ENCODE data around the gene DNAJC2.

DNAJC2 gene, protein sequence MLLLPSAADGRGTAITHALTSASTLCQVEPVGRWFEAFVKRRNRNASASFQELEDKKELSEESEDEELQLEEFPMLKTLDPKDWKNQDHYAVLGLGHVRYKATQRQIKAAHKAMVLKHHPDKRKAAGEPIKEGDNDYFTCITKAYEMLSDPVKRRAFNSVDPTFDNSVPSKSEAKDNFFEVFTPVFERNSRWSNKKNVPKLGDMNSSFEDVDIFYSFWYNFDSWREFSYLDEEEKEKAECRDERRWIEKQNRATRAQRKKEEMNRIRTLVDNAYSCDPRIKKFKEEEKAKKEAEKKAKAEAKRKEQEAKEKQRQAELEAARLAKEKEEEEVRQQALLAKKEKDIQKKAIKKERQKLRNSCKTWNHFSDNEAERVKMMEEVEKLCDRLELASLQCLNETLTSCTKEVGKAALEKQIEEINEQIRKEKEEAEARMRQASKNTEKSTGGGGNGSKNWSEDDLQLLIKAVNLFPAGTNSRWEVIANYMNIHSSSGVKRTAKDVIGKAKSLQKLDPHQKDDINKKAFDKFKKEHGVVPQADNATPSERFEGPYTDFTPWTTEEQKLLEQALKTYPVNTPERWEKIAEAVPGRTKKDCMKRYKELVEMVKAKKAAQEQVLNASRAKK

DNA sequence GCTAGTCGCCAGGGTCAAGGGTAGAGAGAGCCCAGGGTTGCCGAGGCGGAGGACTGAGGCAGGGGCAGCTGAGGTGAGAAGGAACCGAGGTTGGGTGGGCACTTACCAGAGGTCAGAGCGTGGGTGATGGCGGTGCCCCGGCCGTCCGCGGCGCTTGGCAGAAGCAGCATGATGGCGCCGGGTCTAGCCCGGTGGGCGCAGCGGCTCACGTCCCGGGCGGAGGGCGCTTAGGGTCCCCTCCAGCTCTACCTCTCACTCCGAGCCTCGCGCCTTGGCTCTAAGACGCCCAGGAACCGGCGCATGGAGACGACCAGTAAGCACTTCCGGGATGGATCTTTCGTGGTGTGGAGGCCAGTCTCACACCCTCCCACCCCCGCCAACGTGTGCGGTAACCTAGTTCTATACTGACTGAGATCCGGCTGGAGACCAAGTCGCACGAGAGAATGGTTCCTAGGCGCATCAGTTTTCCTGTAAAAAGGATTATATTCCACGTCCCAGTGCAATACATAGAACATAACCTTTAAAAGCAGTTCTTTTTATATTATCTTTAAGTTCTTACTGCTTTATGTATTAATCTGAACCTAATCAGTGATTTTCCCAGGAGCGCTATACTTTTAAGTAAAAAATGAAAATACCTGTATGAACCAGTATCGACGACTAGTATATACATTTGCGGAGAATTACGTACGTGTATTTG is at the start of gene DNAJC2:
TSS of gene DNAJC2 (minus strand) at position 315 of the 697 bp plus-strand sequence. CDS start at position 170, 145 bp downstream.
- peak within 1 kb of the TSS; percentile 99 for H3K4me3 Mint-ChIP-seq
- H3K9me3 Mint-ChIP-seq, result no peaks in the 10 kb centered on the region
- DNase-seq (peak; percentile 78 to 87), ATAC-seq (peak; percentile 93)
- H3K4me1 Mint-ChIP-seq, result peaks cover 53% of the 10 kb centered on the region
- no peaks in the 10 kb centered on the region for H3K27me3 Mint-ChIP-seq
- peak within 1 kb of the TSS; percentile 99 to 100 for H3K27ac Mint-ChIP-seq

DNA sequence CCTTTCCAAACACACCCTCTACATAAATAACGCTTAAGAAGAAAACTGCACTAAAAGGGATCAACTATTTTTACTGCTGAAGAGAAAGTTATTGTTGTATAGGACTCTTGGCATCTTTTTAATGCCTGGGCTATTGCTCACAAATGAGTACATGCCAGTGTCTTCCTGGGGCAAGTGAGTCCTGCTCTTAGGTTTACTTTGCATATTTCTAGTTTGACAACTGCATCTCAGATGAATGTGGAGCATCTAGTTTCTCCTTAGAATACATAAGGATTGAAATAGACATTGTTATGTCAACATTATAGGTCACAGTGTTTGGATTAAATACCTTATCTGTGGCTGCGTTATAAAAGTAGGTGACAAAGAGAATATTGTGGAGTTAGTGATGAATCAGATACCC is 47.4 kb upstream of the DNAJC2 start:
- no peaks in the 10 kb centered on the region for H3K4me1 Mint-ChIP-seq
- no peaks in the 10 kb centered on the region for H3K9me3 Mint-ChIP-seq
- DNase-seq (no peak), ATAC-seq (no peak)
- H3K27ac Mint-ChIP-seq, result no peak overlapping the region
- peaks cover 21% of the 10 kb centered on the region for H3K27me3 Mint-ChIP-seq
- H3K4me3 Mint-ChIP-seq, result no peak overlapping the region

DNA sequence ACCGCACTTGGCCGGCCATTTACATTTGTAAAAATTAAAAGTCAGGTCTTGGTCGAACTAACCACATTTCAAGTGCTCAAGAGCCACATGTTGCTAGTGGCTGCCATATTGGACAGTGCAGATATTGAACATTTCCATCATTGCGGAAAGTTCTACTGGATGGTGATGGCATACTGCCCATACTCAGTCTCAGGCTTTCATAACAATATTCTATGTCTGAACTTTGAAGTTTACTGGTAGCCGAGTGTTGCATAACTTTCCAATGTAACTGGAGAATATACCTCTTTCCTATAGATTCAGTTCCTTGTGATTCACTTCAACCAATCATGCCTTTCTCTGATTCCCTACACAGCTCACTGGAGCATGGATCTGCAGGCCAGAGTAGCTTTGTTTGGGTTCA is 46.6 kb upstream of the DNAJC2 start:
- no peak overlapping the region for H3K4me3 Mint-ChIP-seq
- ATAC-seq, result no peak
- H3K4me1 Mint-ChIP-seq, result no peaks in the 10 kb centered on the region
- H3K9me3 Mint-ChIP-seq, result no peaks in the 10 kb centered on the region
- H3K27ac Mint-ChIP-seq, result no peak overlapping the region
- peaks cover 14% of the 10 kb centered on the region for H3K27me3 Mint-ChIP-seq
- no peak for DNase-seq

DNA sequence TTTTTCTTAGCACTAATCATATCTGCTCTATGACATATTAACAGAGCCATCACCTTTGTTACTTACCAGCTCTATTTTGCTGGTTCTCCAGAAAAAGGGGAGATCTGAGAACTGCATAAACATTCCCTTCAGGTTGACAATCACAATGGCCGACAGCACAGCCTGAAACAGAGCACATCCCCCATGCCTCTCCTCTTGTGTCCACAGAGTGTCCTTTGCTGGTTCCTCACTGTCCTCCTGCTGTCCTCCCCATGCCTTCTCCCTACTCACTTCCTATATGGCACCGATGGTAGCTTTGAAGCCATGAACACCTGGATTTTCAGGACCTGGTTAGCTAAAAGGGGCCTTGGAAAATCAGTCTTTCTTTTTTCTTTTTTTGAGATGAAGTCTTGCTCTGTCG is 44.7 kb upstream of the DNAJC2 start:
- Mint-ChIP-seq H3K4me3 (no peak overlapping the region), H3K27ac (peak overlapping the region in 1 of 2 donors; percentile 63), H3K9me3 (no peaks in the 10 kb centered on the region), H3K4me1 (no peaks in the 10 kb centered on the region), H3K27me3 (peaks cover 13% of the 10 kb centered on the region)
- no peak for ATAC-seq
- DNase-seq, result no peak

DNA sequence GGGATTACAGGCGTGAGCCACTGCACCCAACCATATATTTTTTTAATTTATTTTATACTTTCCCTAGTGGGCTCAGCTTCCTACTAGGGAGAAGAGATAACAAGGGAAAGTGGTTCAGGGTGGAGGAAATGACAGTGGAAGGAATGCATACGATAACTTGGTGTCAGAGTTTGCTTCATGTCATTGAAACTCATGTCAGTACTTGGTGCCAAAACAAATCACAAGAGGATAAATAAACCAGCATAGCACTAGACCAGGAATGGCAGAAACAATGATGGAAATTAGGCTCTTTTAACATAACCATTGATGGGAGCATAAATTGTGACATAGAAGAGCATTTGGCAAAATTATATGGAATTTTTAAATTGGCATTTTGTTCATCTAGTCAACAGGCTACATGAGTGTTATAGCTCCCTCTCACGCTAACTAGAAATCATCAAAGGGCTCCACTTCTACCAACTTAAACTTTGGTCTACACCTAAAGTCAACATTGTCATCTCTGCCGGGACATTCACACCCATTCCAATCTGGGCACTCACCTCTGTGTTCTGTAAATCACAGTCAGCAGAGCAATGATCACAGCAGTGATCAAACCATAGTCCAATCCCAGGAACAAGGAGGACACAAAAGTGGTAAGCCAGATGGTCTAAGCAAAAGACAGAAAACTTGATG is 44.0 kb upstream of the DNAJC2 start:
- Mint-ChIP-seq H3K9me3 (no peaks in the 10 kb centered on the region), H3K27me3 (peaks cover 13% of the 10 kb centered on the region), H3K4me1 (no peaks in the 10 kb centered on the region), H3K27ac (no peak overlapping the region), H3K4me3 (no peak overlapping the region)
- ATAC-seq (no peak), DNase-seq (no peak)

DNA sequence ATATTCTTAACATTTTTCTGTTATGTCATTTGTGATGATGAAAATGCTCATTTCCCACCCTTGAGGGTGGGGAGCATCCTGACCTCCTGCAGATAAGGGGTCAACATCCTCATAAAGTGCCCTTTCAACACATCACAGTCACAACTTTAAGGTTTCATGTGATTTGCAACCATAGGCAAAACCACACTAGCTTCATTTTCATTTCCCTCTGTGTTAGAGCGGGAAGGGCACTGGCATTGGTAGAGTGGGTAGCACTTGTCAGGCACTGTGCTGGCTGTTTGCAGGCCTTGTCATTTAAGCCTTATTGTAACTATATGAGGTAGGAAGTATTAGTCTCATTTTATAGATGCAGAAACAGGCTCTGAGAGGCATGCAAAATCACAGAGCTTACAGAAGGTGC is 42.7 kb upstream of the DNAJC2 start:
- peaks cover 13% of the 10 kb centered on the region for H3K27me3 Mint-ChIP-seq
- H3K27ac Mint-ChIP-seq, result no peak overlapping the region
- DNase-seq, result no peak
- H3K4me1 Mint-ChIP-seq, result no peaks in the 10 kb centered on the region
- no peak overlapping the region for H3K4me3 Mint-ChIP-seq
- no peaks in the 10 kb centered on the region for H3K9me3 Mint-ChIP-seq
- no peak for ATAC-seq

DNA sequence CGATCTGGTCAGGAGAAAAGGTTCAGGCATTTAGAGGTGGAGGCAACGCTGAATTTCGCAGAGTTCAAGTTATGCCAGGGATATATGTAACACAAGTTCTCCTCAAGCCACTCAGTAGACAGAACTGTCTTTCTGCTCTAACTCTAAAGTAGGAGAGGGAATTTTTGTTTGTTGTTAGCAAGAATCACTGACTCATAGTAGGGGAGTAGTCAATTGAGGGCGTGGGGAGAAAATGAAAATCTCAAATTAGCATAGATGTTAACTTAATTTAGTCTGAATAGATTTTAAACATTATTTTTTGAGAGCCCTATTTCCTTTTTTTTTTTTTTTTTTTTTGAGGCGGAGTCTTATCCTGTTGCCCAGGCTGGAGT is 37.5 kb upstream of the DNAJC2 start:
- Mint-ChIP-seq H3K27ac (no peak overlapping the region), H3K27me3 (no peaks in the 10 kb centered on the region), H3K4me1 (no peaks in the 10 kb centered on the region), H3K4me3 (no peak overlapping the region), H3K9me3 (no peaks in the 10 kb centered on the region)
- no peak for ATAC-seq
- DNase-seq, result no peak

DNA sequence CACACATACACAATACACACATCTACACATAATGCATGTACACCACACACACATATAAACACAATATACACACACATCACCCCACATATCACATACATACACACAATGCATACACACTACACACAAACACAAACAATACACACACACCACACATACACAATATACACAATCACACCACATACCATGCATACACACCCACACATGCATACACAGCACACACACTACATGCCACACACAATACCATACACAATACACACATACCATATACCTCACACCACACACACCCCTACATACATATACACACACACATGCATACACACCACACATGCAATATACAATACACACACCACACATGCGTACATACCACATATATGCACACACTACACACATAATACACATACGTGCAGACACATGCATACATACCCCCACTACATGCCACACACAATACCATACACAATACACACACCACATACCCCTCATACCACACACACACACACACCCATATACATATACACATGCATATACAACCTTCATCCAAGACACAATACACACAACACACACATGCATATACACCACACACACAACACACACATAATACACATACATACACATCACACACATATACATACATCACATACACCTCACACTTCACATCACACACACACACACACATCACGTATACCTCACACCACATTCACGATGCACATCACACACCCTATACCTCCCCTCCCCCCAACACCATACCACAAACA is 36.9 kb upstream of the DNAJC2 start:
- Mint-ChIP-seq H3K27ac (no peak overlapping the region), H3K27me3 (no peaks in the 10 kb centered on the region), H3K4me1 (no peaks in the 10 kb centered on the region), H3K4me3 (no peak overlapping the region), H3K9me3 (no peaks in the 10 kb centered on the region)
- no peak for ATAC-seq
- no peak for DNase-seq

DNA sequence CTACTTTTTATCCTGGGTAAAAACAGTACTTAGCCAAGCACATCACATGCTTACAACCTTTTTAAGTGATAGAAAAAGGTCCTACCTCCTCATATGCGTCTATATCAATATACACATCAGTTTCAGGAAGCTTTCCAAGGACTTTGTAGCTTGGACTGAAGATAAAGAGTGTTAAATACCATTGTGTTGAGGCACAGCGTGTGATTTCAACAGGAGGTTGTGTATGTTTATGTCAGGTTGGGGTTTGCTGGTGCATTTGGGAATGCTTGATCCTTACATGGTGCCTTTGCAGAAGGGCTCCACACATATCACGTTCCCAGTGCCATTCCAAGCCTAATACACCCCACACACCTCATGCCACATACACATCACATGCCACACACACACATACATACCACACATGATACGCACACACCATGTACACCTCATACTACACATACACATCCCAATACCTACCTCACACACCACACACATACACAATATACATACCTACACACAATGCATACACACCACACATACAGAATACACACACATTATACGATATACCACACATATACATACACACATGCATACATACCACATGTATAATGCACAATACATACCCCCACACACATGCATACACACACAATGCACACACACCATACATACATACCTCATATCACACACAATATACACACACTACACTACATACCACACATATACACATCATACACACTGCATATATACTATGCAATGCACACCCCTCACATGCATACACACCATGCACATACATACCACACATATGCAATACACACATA is 36.0 kb upstream of the DNAJC2 start:
- H3K4me1 Mint-ChIP-seq, result no peaks in the 10 kb centered on the region
- ATAC-seq (no peak), DNase-seq (no peak)
- no peak overlapping the region for H3K4me3 Mint-ChIP-seq
- no peak overlapping the region for H3K27ac Mint-ChIP-seq
- no peaks in the 10 kb centered on the region for H3K9me3 Mint-ChIP-seq
- no peaks in the 10 kb centered on the region for H3K27me3 Mint-ChIP-seq

DNA sequence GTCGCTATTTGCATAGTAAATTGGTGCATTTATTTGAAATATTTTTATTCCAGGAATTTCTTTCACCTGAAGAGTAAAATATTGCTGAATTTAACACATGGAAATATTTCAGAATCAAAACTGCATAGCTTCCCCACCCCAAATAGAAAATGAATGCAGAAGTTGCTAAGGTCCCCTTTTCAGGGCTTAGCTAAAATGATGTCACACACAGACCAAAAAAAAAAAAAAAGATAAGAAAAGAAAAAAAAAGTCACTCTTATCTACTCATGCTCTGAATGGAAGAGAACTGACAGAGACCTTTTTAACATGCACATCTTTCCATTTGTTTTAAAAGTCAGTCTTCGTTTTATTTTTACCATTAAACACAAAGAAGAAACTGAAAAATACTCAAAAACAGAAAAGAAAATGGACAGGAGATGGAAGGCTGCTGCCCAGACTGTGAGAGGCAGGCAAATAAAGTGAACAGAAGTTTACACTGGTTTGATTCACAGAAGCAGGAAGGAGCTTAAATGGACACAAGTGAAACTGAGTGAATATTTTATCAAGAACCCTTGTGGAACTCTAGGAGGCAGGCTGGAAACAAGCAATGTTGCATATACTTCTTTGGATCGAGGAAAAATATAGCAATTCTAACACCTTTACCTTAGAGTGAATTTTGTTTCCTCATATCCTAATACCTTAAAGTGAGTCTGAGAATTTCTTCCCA is 34.9 kb upstream of the DNAJC2 start:
- no peak overlapping the region for H3K4me3 Mint-ChIP-seq
- no peak for ATAC-seq

DNA sequence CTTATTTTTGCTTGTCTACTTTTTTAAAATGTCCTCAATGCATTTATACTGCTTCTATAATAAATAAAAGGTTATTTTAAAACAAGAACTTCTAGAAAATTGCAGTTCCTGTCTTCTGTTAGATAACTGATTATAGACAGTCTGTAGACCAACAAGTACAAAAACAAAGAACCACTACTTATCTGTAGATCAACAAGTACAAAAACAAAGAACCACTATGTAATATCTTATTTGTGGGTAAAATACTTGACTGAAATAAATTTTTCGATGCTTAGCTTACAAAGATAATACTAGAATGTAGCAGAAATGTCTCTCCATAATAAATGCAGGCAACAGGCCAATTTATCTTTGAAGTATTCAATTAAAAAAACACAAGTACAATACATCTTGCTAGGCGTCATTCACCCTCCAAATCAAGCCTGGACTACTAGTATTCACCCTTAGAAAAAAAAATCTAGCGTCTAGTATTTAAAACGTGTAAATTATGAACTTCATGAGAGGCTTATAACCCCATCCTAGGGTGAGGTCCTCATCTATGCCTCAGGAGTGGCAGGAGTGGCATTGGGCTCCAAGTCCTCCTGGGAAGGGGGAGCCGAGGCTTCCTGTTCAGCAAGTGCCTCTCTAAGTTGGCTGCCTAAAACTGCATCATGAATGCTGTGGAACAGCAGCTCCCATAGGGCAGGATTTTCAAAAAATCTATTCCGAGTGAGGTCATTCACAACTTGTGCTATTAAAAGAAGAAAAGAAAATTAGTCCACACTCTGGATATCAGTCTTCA is 29.5 kb upstream of the DNAJC2 start:
- ATAC-seq (no peak), DNase-seq (no peak)
- no peaks in the 10 kb centered on the region for H3K4me1 Mint-ChIP-seq
- no peaks in the 10 kb centered on the region for H3K9me3 Mint-ChIP-seq
- H3K4me3 Mint-ChIP-seq, result no peak overlapping the region
- H3K27ac Mint-ChIP-seq, result no peak overlapping the region
- no peaks in the 10 kb centered on the region for H3K27me3 Mint-ChIP-seq

More for the DNA sequence above, 34.9 kb upstream of the DNAJC2 start:
- no peak for DNase-seq
- Mint-ChIP-seq H3K9me3 (no peaks in the 10 kb centered on the region), H3K27ac (no peak overlapping the region), H3K4me1 (no peaks in the 10 kb centered on the region), H3K27me3 (no peaks in the 10 kb centered on the region)

DNA sequence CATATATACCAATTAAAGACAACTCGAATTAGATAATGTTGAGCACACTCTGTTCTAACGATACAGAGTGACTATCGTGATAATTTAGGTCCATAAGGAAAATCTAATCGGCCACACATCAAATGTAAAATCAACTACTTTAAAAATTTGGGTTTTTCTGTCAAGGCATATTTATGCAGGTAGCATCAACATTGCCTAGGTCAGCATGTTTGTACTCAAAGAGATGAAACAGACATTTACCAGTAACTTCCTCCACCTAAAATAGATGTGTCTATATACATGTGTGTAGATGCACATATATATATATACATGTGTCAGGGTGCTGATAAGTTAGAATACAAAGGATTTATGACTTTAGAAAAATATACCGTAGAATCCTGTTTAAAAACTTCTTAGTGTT is 24.9 kb upstream of the DNAJC2 start:
- Mint-ChIP-seq H3K27me3 (no peaks in the 10 kb centered on the region), H3K4me3 (no peak overlapping the region), H3K9me3 (no peaks in the 10 kb centered on the region), H3K4me1 (no peaks in the 10 kb centered on the region), H3K27ac (no peak overlapping the region)
- DNase-seq, result no peak
- ATAC-seq, result no peak

DNA sequence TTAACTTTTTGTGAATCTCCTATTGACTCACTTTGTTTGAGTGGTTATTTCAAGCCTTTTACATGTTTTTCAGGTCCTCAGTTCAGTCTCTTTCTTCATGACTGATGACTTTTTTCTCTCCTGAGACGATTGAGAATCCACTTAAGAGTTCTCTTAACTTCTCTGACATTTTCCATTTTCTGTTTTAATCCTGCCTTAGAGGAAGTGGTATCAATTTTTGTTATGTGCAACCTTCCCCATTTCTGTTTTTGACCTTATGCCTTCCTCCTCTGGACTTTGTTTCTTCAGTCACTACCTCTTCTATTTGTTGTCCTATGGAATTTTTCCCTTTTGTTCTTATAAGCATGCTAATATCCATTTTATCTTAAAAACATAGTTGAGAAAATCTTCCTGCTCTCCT is 5.2 kb upstream of the DNAJC2 start:
- H3K27ac Mint-ChIP-seq, result peak overlapping the region in 1 of 2 donors; percentile 85
- DNase-seq, result no peak
- peaks cover 52% of the 10 kb centered on the region for H3K4me1 Mint-ChIP-seq
- ATAC-seq, result no peak
- H3K4me3 Mint-ChIP-seq, result peak overlapping the region; percentile 72 to 82
- H3K9me3 Mint-ChIP-seq, result no peaks in the 10 kb centered on the region
- H3K27me3 Mint-ChIP-seq, result no peaks in the 10 kb centered on the region

Data from stimulated activated naive CD8-positive, alpha-beta T cell treated with anti-CD3 and anti-CD28 coated beads, Interleukin-15, amount 100 ng/mL, for 72 hours (primary cell).